ENCODE results near the gene CUEDC1. TPM values are rescaled to one million over a fixed set of nuclear protein-coding genes. Genes with fewer than 3 reads are reported as not detected.

The CUEDC1 gene
- total RNA-seq, 8 experiments from 2014 or later: 6.9 to 37.4 (median 16.3) TPM

DNA sequence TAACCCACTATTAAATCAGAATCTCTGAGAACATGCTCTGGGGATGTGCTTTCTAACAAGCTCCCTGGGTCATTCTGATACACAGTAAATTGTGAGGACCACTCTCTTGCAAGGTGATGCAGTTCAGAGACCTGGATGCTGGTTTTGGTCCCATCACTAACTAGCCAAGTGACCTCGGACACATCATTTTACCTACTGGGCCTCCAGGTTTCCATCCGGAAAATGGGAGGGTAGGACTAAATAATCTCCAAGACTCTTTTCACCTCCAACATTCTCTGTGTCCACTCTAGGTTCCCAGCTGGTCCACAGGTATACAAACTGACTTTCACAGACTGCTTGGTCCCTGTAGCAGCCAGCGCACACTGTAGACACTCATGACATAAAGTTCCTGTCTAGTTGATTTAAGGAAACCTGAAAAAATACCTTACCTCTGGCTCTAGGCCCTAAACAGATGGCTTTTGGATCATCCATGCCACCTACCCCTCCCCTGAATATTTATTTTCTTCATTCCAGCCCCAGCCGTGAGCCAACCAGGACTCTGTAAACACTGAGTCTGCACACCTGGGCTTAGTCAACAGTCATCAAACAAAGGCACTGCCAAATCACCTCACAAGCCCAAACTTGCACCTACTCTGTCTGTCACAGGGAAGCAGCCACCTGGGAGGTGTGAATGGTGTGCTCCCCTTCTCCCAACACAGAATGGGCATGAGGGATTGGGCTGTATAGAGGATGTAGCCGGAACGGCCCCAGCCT lies 54.0 kb downstream of the CUEDC1 start:
- in situ Hi-C loops (cut with MboI; ENCODE audit: low pct_unique_long_range_greater_than_20kb in 2 of 9, low sequenced_read_pairs in 9 of 9, unreplicated experiment in 9 of 9): no loop called here
- H3K27ac ChIP-seq: no peak overlapping the region
- 33 to 100% (median 97%) methylated on average over 1 to 4 of the region's 6 CpGs; no CpG with 5 or more reads in 1 of the 10 experiments for WGBS, 10 experiments
- H3K4me1 ChIP-seq (replicated peaks in 1 of 2): peaks cover 40 to 61% of the 10 kb centered on the region in 2 donors
- no peak overlapping the region for H3K4me3 ChIP-seq
- ATAC-seq (replicated peaks in 6 of 8): no peak

DNA sequence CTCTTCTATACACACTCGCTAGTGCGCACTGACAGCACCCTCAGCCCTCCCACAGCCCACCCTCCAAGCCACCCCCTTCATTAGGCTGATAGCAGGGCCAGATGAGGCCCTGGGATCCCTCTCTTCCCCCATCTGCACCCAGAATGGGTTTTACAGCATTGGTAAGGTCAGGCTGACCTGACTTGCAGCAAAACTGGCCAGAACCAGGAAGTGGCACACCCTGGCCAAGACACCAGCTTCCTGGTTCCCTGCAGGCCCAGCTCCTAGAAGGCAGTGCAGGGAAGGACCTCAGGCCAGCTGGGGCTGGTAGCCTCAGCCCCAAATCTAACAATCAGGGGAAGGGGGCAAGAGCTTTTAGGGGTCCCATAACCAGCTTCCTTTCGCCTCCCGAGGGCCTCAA lies 55.4 kb downstream of the CUEDC1 start:
- Histone ChIP-seq H3K4me3 (no peak overlapping the region), H3K4me1 (replicated peaks in 1 of 2) (peaks cover 35 to 65% of the 10 kb centered on the region in 2 donors), H3K27ac (peak overlapping the region in 1 of 2 donors; percentile 78)
- peak in 1 of 8 experiments; percentile 4 for ATAC-seq (replicated peaks in 6 of 8)
- WGBS, 10 experiments: 33 to 100% (median 92%) methylated on average over 1 to 2 of the region's 4 CpGs; no CpG with 5 or more reads in 6 of the 10 experiments
- in situ Hi-C loops (cut with MboI; ENCODE audit: low pct_unique_long_range_greater_than_20kb in 2 of 9, low sequenced_read_pairs in 9 of 9, unreplicated experiment in 9 of 9): loop anchor here in 1 of 9 experiments (25.0 kb wide), 1 partner anchor 87 kb away; the partner anchor contains the start of gene VEZF1

DNA sequence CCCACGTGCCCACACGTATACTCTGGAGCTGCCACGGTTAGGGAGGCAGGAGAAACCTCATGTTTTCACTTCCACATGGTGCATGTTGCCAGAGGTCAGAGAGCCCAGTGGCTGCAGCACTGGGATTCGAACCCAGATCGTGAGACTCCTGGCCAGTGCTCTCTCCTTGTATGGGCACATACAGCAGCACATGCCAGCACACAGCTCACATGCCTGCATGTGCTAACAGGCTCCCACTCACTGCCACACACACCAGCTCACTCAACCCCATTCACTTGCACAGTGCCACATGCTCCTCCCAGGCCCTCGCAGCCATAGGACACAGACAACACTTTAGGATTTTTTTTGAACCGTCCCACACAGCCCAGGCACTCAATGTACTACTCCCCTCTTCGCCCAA lies 55.8 kb downstream of the CUEDC1 start:
- ATAC-seq (replicated peaks in 6 of 8): peak in 7 of 8 experiments; percentile 6 to 44 (median 27)
- no peak overlapping the region for H3K4me3 ChIP-seq
- WGBS, 10 experiments: 0 to 45% (median 40%) methylated on average over 1 to 4 of the region's 8 CpGs; no CpG with 5 or more reads in 7 of the 10 experiments
- in situ Hi-C loops (cut with MboI; ENCODE audit: low pct_unique_long_range_greater_than_20kb in 2 of 9, low sequenced_read_pairs in 9 of 9, unreplicated experiment in 9 of 9): loop anchor here in 1 of 9 experiments (25.0 kb wide), 1 partner anchor 88 kb away; the partner anchor contains the start of gene VEZF1
- peak overlapping the region; percentile 22 to 78 for H3K27ac ChIP-seq
- peaks cover 31 to 61% of the 10 kb centered on the region in 2 donors for H3K4me1 ChIP-seq (replicated peaks in 1 of 2)

DNA sequence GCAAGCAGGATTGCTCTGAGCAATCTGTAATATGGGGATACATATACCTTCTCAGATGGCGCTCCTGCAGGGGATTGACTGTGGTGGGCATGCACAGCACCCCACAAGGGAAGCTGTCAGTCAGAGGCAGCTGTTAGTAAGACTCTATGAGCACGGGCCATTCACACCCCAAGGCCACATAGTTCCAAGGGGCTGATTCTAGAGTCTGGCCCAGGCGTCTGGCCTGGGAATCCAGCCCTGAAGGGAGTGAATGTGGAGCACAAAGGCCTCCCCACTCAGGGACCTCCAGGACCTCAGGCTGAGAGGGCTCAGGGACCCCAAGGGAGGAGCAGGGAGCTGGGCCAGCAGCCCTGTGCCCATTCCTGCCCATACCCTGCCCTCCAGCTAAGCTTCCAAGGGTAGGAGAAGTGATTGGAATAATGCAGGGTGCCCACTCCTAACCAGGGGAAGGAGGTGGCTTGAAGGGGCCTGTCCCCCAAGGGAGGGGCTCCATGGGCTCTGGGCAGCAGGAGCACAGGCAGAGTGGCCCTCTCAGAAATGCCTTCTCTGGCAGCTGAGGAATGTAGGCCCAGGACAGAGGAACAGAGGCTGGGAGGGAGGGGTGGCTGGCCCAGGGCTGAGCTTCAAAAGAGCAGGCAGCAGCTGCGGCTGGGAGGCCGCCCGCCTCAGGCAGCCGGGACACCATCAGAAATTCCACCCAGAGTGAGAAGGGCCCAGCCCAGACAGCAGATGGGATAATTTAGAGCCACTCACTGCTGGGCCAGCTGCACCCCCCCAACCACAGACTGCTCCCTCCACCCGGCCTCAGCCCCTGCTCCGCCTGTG lies 56.5 kb downstream of the CUEDC1 start:
- WGBS, 10 experiments: 20 to 80% (median 30%) methylated on average over 1 to 2 of the region's 9 CpGs; no CpG with 5 or more reads in 7 of the 10 experiments
- peaks cover 31 to 60% of the 10 kb centered on the region in 2 donors for H3K4me1 ChIP-seq (replicated peaks in 1 of 2)
- in situ Hi-C loops (cut with MboI; ENCODE audit: low pct_unique_long_range_greater_than_20kb in 2 of 9, low sequenced_read_pairs in 9 of 9, unreplicated experiment in 9 of 9): loop anchor here in 1 of 9 experiments (25.0 kb wide), 1 partner anchor 89 kb away; the partner anchor contains the start of gene VEZF1
- no peak overlapping the region for H3K4me3 ChIP-seq
- peak overlapping the region; percentile 70 to 78 for H3K27ac ChIP-seq
- peak; percentile 82 to 96 (median 90) for ATAC-seq (replicated peaks in 6 of 8)

DNA sequence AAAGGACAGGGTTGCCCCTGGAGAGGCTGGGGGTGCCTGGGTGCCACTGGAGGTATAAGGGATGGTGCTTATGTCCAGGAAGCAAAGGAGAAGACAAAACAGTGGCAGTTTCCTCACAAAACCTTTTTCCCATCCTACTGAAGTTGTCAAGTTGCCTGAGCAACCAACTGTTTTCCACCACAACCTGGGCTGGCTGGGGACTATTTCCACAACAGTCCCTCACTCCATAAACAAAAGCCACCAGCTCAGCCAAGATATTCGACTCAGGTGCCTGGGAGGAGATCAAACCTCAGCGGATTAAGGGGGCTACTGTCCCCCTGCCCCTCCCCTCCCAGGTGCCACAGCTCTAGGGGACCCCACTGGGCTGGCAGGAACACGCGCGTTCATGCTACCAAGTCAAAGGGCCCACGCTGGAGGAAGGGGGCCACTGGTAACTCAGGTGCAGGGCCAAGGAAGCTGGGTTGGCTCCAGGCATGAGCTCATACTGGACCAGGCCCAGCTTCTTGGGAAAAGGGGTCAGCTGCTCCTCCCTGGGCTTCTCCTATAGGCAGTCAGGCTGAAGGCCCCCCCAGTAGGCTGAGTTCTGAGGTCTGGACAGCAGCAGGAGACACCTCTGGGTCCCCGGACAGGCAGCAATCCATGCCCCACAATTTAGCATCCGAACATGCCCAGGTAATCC lies 59.7 kb downstream of the CUEDC1 start:
- no peak for ATAC-seq (replicated peaks in 6 of 8)
- H3K4me1 ChIP-seq (replicated peaks in 1 of 2): peaks cover 36 to 60% of the 10 kb centered on the region in 2 donors
- H3K27ac ChIP-seq: peak overlapping the region in 1 of 2 donors; percentile 16
- WGBS, 10 experiments: 40 to 100% (median 93%) methylated on average over 1 to 5 of the region's 8 CpGs; no CpG with 5 or more reads in 4 of the 10 experiments
- H3K4me3 ChIP-seq: no peak overlapping the region
- in situ Hi-C loops (cut with MboI; ENCODE audit: low pct_unique_long_range_greater_than_20kb in 2 of 9, low sequenced_read_pairs in 9 of 9, unreplicated experiment in 9 of 9): loop anchor here in 1 of 9 experiments (25.0 kb wide), 1 partner anchor 92 kb away; the partner anchor contains the start of gene VEZF1

DNA sequence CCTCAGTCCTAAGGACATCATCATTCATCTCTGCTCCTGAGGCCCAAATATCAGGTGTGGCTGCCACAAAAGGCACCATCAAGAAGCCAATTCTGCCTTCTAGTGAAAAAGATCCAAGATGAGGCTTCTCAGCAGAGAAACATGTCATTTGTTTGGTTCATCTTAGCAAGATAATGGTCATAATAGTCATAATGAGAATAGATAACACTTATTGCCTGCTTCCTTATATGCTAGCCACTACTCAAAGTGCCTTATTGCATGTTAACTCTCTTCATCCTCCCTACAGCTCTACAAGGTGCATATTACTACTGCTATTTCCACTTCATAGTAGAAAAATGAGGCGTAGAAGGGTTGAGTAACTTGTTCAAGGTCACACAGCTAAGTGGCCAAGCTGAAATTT lies 60.4 kb downstream of the CUEDC1 start:
- no peak for ATAC-seq (replicated peaks in 6 of 8)
- peaks cover 35 to 56% of the 10 kb centered on the region in 2 donors for H3K4me1 ChIP-seq (replicated peaks in 1 of 2)
- in situ Hi-C loops (cut with MboI; ENCODE audit: low pct_unique_long_range_greater_than_20kb in 2 of 9, low sequenced_read_pairs in 9 of 9, unreplicated experiment in 9 of 9): loop anchor here in 1 of 9 experiments (25.0 kb wide), 1 partner anchor 92 kb away; the partner anchor contains the start of gene VEZF1
- H3K4me3 ChIP-seq: no peak overlapping the region
- WGBS, 10 experiments: 100% methylated on average over 1 of the region's 1 CpG; no CpG with 5 or more reads in 2 of the 10 experiments
- H3K27ac ChIP-seq: no peak overlapping the region

DNA sequence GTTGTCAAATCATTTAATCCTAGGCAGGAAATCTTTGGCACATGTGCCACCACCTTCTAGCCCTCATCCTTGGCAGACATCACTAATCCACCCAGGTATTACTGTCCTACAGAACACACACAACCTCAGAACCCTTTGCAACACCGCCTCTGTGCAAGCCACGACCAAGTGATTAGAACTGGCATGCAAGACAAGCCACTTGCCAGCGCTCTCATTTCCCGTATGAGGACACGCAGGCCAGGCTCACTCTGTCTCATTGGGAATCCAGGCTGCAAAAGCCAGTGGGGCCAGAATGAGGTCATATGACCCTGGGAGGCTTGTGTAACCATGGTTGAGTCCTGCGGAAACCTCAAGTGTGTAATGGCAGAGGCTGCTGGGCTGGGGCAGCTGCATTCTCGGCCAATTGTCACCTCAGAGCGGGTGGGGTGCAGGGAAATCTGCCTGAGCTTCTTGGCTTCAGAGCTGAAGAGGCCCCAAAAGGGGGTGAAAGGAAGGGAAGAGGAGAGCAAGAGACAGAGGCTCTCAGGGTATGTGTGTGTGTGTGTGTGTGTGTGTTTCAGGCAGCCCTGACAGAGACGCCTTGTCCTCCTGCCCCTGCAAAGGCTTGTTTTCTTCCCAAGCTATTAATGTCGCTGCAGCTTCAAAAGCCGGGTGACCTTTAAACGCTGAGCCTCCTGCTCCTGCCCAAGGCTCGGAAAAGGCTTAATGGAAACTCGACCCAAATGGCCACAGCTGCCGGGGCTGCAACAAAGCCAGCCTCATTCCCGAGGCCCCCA lies 62.2 kb downstream of the CUEDC1 start:
- Histone ChIP-seq H3K4me3 (peak overlapping the region in 3 of 5 donors; percentile 6 to 22 (median 14)), H3K4me1 (replicated peaks in 1 of 2) (peaks cover 31 to 55% of the 10 kb centered on the region in 2 donors), H3K27ac (peak overlapping the region; percentile 93)
- in situ Hi-C loops (cut with MboI; ENCODE audit: low pct_unique_long_range_greater_than_20kb in 2 of 9, low sequenced_read_pairs in 9 of 9, unreplicated experiment in 9 of 9): loop anchor here in 1 of 9 experiments (25.0 kb wide), 1 partner anchor 94 kb away; the partner anchor contains the start of gene VEZF1
- WGBS, 10 experiments: 6 to 20% (median 9%) methylated on average over 1 to 8 of the region's 16 CpGs; no CpG with 5 or more reads in 4 of the 10 experiments
- ATAC-seq (replicated peaks in 6 of 8): peak; percentile 75 to 92 (median 90)

DNA sequence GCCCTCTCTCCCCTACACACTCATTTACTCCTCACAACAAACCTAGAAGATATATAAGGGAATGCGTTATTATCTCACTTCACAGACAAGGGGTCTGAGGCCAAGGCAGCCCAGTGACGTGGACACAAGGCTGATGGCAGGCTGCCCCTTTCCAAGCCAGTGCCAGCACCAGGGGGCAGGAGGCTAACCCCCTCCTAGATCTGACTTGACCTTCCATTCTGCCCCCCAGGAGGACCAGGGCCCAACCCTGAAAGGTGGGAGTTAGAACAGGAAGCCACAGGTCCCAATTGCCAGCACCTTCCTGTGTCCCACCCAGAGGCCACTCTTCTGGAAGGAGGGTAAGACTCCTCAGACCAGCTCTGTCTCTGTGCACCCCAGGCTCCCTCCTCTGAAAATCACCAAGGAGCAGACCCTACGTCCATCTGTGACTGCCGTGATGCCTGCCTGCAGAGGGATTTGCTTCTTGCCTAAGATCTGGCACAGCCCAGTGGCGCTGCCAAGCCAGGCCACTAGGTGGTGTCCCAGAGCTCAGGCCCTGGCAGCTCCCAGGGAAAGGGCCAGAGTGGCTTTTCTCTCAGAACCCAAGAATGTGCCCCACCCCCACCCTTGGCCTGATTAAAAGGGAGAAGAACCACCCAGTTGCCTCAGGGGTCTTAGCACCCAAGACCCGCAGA lies 62.9 kb downstream of the CUEDC1 start:
- Histone ChIP-seq H3K4me3 (no peak overlapping the region), H3K4me1 (replicated peaks in 1 of 2) (peaks cover 31 to 51% of the 10 kb centered on the region in 2 donors), H3K27ac (peak overlapping the region; percentile 93)
- in situ Hi-C loops (cut with MboI; ENCODE audit: low pct_unique_long_range_greater_than_20kb in 2 of 9, low sequenced_read_pairs in 9 of 9, unreplicated experiment in 9 of 9): loop anchor here in 1 of 9 experiments (25.0 kb wide), 1 partner anchor 95 kb away; the partner anchor contains the start of gene VEZF1
- WGBS, 10 experiments: 0 to 100% (median 50%) methylated on average over 1 to 3 of the region's 6 CpGs; no CpG with 5 or more reads in 3 of the 10 experiments
- ATAC-seq (replicated peaks in 6 of 8): peak; percentile 27 to 88 (median 37)

DNA sequence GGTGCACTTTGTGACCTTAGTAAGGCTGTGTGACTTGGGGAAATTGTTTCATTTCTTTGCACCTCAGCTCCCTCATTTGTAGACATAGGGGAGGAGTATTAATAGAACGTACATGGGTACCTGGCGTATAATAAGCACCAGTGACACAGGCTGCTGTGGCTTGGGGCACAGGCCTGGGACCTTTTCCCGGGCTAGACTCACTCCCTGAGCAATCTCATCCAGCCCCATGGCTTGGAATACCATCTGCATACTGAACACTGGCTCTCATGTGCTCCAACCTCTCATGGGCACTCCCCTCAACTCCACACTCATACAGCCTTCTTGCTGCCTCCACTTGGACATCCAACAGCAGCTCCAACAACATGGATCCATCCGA lies 64.4 kb downstream of the CUEDC1 start:
- peaks cover 31 to 51% of the 10 kb centered on the region in 2 donors for H3K4me1 ChIP-seq (replicated peaks in 1 of 2)
- in situ Hi-C loops (cut with MboI; ENCODE audit: low pct_unique_long_range_greater_than_20kb in 2 of 9, low sequenced_read_pairs in 9 of 9, unreplicated experiment in 9 of 9): loop anchor here in 1 of 9 experiments (25.0 kb wide), 1 partner anchor 96 kb away; the partner anchor contains the start of gene VEZF1
- no peak overlapping the region for H3K27ac ChIP-seq
- no peak for ATAC-seq (replicated peaks in 6 of 8)
- H3K4me3 ChIP-seq: no peak overlapping the region
- WGBS, 10 experiments: 33 to 100% (median 78%) methylated on average over 1 to 4 of the region's 4 CpGs; no CpG with 5 or more reads in 6 of the 10 experiments

DNA sequence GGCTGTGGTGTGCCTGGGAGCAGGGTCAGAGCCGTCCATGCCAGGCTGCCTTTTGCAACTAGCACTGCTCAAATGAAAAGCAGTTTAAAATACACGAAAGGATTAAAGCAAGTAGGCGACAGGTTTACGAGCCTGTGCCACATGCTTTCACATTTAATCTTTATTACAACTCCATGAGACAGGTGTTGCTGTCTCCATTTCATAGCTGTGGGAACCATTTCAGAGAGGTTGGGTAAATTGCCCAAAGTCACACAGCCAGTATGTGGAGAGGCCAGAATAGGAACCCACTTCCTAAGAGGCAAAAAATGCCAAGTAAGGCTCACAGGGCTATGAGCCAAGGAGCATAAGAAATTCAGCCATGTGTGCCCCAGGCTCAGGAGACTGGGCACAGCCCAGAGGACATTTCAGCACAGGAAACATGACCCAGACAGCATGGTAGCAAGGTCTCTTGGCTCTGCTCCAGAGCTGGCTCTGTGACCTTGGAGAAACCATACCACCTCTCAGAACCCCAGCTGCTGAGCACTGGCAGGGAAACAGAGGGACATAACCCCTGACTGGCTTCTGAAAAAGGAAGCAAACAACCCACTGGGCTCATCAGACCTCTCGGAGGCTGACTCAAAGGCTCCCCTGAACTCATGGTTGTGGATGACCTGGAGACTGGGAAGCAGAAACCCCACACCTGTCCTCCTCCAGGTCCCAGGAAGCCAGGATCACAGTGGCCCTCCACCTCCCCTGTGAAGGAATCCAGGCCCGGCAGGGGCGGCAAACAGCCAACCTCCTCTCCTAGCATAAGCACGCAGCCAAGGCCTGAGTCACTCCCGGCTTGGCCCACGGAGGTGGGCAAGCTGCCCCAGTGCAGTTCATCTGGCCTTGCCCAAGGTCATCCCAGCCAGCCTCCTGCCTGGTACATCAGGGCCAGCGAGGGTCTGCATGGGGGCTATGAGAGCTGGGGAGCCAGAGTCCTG lies 65.0 kb downstream of the CUEDC1 start:
- H3K4me3 ChIP-seq: no peak overlapping the region
- 43 to 100% (median 82%) methylated on average over 2 to 9 of the region's 11 CpGs; no CpG with 5 or more reads in 3 of the 10 experiments for WGBS, 10 experiments
- H3K27ac ChIP-seq: no peak overlapping the region
- ATAC-seq (replicated peaks in 6 of 8): peak in 1 of 8 experiments; percentile 8
- peaks cover 31 to 44% of the 10 kb centered on the region in 2 donors for H3K4me1 ChIP-seq (replicated peaks in 1 of 2)
- in situ Hi-C loops (cut with MboI; ENCODE audit: low pct_unique_long_range_greater_than_20kb in 2 of 9, low sequenced_read_pairs in 9 of 9, unreplicated experiment in 9 of 9): loop anchor here in 1 of 9 experiments (25.0 kb wide), 1 partner anchor 97 kb away; the partner anchor contains the start of gene VEZF1
